ENCODE data around the gene MRPL37.

DNA sequence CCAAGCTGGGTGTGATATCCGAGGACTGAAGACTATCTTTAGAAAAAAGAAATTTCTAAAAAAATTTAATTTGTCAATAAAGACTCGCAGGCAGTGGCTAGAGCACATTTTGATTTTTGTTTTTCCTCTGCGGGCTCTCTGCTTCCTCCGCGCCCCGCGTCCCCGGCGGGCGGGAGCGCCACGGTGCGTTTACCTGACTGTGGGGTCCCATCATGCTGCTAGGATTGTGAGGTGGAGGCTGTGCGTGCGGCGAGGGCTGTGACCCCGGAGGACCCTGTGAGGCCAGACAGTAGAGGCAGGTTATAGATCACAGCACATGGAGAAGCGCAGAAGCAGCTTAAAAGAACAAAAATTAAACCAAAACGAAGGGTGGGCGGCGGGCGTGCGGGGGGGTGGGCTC lies 57.9 kb downstream of the MRPL37 start:
- TF ChIP-seq, protein P1, sequence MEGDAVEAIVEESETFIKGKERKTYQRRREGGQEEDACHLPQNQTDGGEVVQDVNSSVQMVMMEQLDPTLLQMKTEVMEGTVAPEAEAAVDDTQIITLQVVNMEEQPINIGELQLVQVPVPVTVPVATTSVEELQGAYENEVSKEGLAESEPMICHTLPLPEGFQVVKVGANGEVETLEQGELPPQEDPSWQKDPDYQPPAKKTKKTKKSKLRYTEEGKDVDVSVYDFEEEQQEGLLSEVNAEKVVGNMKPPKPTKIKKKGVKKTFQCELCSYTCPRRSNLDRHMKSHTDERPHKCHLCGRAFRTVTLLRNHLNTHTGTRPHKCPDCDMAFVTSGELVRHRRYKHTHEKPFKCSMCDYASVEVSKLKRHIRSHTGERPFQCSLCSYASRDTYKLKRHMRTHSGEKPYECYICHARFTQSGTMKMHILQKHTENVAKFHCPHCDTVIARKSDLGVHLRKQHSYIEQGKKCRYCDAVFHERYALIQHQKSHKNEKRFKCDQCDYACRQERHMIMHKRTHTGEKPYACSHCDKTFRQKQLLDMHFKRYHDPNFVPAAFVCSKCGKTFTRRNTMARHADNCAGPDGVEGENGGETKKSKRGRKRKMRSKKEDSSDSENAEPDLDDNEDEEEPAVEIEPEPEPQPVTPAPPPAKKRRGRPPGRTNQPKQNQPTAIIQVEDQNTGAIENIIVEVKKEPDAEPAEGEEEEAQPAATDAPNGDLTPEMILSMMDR (IDR thresholded peaks at IDR 0.05), result no peak
- no peak for TF ChIP-seq POLR2A (IDR thresholded peaks at IDR 0.05)
